ENCODE results near the gene PLEKHM2.

DNA sequence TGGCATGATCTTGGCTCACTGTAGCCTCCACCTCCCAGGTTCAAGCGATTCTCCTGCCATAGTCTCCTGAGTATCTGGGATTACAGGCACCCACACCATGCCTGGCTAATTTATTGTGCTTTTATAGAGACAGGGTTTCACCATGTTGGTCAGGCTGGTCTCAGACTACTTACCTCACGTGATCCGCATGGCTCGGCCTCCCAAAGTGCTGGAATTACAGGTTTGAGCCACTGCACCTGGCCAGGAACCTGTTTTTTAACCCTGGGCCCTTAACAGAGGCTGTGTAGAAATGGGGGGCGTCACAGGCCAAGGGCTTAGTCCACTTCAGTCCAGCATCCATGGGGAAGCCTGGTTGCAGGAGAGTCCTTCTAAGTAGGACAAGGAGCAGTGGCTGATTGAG, 83.8 kb downstream of the PLEKHM2 start:
- TF ChIP-seq CTCF (IDR thresholded peaks at IDR 0.05): no peak
- TF ChIP-seq POLR2A (IDR thresholded peaks at IDR 0.05): no peak
- no peak for TF ChIP-seq POLR2AphosphoS5 (IDR thresholded peaks at IDR 0.05)
- TF ChIP-seq EP300 (IDR thresholded peaks at IDR 0.05): no peak

Measured in suprapubic skin (tissue), 4 donors.